GM19193 (cell line): ENCODE results near the gene ZNF57.
A peak's percentile ranks its signal among the peaks of the same experiment; 100 is the strongest.

ENCODE experiments used
- POLR2A ChIP-seq: IDR thresholded peaks from 4 replicates; pipeline ENCODE4 v1.6.1; 2011; ENCODE audit not compliant: insufficient read depth, insufficient read length; ENCODE audit errors: extremely low read depth

Gene ZNF57

DNA sequence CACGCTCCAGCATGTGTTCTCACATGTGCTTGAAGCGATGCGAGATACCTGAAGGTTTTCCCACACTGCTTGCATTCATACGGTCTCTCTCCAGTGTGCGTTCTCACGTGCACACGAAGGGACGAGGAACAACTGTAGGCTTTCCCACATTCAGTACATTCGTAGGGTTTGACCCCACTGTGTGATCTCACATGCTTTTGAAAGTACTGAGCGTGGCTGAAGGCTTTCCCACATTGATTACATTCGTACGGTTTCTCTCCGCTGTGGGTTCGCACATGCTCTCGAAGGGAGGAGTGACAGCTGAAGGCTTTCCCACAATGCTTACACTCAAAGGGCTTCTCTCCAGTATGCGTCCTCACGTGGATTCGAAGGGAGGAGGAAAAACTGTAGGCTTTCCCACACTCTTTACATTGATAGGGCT, 32.8 kb downstream of the ZNF57 start:
- no peak for TF ChIP-seq POLR2A

DNA sequence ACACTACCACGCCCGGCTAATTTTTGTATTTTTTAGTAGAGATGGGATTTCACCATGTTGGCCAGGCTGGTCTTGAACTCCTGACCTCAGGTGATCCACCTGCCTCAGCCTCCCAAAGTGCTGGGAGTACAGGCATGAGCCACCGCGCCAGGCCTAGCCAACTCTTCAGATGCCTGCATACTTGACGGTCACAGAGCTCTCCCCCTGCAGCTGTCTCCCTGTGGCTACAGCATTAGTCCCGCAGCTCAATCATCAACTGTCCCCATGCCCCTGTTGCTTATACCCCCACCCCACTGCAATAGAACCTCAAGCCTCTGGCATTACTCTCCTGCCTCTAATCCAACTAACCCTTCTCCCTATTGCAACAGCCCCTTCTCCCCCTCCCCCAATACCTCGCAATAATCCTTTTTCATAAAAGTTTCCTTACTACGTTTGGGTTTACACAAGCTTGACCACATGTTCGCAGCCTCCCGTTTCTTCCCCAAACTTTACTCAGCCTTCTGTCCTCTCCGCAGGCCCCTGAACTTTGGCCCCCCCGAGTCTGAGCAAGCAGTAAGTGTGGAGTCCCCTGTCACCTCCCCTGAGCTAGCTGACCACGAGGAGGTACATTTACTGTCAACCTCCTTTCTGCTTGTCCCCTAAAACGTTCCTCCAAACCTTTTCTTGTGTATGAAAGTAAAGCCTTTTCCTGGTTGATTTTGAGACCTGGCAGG, 42.4 kb downstream of the ZNF57 start:
- TF ChIP-seq POLR2A = no peak

GRCh38 chr19:2944403-2944774, 43.7 kb downstream of the ZNF57 start:
- TF ChIP-seq POLR2A = no peak

- peak; percentile 67 for TF ChIP-seq POLR2A
Measured at GRCh38 chr19:2944775-2945574, 44.2 kb downstream of the ZNF57 start, which contains the start of gene ZNF77. TSS of gene ZNF77 (minus strand) at chr19:2944971. CDS start at chr19:2944840, 131 bp downstream.

- TF ChIP-seq POLR2A = no peak
Measured at GRCh38 chr19:2945575-2946184, 45.0 kb downstream of the ZNF57 start.

GRCh38 chr19:2949939-2950285, 49.2 kb downstream of the ZNF57 start:
- no peak for TF ChIP-seq POLR2A

DNA sequence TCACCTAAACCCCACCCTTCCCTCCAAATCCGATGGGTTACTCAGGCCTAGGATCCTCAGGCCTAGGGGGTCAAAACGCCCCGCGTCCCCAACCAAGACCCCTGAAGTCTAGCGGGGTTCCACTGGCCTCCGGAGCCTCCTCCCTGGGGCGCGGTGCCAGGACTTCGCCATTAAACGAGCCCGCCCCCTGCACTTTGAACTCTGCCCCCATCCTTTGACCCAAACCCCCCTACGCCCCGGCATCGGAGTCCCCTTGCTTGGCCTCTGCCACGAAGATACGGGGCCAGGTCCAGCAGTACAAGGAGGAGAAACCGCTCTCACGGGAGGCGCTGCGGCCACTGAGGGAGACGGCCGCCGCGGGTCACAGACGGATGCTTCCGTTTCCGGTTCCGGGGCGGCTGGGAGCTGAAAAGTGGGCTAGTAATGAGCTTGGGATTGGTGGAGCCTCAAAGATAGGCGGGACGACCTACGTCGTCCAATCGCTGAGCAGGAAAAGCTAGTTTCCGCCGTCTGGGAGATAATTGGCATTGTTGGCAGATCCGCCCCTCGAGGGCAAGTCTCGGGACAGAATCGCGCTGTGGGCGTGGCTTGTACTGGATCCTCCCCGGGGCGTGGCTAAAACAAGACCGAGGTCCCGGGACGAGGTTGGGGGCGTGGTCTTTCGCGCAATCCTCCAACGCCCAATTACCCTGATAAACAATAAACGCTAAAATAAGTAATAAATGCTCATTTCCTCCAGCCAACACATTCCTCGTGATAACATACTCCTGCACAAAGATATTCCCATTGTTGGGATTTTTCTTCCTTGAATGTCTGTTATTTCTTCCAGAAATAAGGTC, 49.8 kb downstream of the ZNF57 start:
- peak; percentile 98 for TF ChIP-seq POLR2A

GRCh38 chr19:2952953-2953481, 52.3 kb downstream of the ZNF57 start:
- no peak for TF ChIP-seq POLR2A

- TF ChIP-seq POLR2A = no peak
Measured at GRCh38 chr19:2957160-2957559, 56.4 kb downstream of the ZNF57 start.

DNA sequence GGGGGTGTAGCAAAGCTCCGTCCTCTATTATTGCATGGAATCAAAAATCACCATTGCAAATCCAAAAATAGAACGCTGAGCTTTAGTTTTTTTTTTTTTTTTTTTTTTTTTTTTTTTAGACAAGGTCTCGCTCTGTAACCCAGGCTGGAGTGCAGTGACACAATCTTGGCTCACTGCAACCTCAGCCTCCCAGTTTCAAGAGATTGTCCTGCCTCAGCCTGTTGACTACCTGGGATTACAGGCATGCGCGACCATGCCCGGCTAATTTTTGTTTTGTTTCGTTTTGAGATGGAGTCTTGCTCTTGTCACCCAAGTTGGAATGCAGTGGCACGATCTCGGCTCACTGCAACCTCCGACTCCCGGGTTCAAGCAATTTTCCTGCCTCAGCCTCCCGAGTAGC, 59.4 kb downstream of the ZNF57 start:
- TF ChIP-seq POLR2A = no peak

DNA sequence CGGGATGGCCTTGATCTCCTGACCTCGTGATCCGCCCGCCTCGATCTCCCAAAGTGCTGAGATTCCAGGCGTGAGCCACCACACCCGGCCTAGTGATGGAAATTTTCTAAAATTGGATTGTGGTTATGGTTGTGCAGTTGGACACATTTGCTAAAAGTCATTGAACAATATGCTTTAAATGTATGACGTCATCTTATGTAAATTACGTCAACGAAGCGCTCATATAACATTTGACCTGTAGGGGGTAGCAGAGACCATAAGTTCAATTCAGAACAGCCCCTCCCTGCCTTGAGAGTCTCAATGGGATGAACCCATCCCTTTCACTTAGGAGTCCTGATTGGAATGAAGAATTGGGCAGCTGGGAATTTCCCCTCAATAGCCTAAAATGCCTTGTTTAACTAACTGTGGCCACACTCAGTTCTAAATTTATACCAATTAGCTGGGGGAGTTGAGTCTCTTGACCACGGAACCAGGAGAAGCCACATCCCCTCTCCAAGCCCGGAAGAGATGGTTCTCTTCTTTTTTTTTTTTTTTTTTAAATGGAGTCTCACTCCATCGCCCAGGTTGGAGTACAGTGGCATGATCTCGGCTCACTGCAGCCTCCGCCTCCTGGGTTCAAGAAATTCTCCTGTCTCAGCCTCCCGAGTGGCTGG, 61.4 kb downstream of the ZNF57 start:
- TF ChIP-seq POLR2A = no peak

DNA sequence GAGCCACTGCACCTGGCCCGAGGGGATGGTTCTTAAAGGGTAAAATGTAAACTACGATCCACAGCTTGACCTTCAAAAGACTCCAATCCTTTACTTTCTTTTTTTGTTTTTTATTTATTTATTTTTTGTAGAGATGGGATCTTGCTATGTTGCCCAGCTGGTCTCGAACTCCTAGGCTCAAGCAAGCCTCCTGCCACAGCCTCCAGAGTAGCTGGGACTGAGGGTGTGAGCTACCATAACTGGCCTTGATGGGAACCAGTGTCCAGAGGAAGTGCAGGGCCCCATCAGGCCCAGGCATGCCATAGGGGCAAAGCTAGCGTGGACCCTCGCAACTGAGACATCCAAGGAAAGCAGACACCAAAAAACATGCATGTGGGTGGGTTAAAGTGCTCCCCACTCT, 62.4 kb downstream of the ZNF57 start:
- no peak for TF ChIP-seq POLR2A

GRCh38 chr19:2964874-2965273, 64.1 kb downstream of the ZNF57 start:
- TF ChIP-seq POLR2A = no peak

GRCh38 chr19:2967972-2968371, 67.2 kb downstream of the ZNF57 start:
- no peak for TF ChIP-seq POLR2A
